Panc1 (cell line): Measurements from ENCODE around the gene CACNA2D3. TPM values are rescaled to one million over a fixed set of nuclear protein-coding genes. Genes with fewer than 3 reads are reported as not detected.

Experiments used
- ATAC-seq: fragments of 200-7000 bp; cut with Tn5 transposase; 2 replicates; pipeline ENCODE4 v1.9.1; 2020; ENCODE audit warnings: mild to moderate bottlenecking, moderate library complexity
- BruUV-seq: library from RNA; stranded (reverse); fragments of 400-500 nt; replicated peaks from 2 replicates; lab custom pipeline; 2021; lab: Mats Ljungman, UMichigan
- CTCF ChIA-PET: fragments of 300-600 bp; sonication (Branson Sonifier 250); formaldehyde crosslinking; loops from one replicate; lab custom pipeline; 2022; ENCODE audit warnings: antibody characterized with exemption; lab: Charles Lee
- POLR2A ChIA-PET: fragments of 300-600 bp; sonication (Branson Sonifier 250); formaldehyde crosslinking; loops from one replicate; lab custom pipeline; 2022; ENCODE audit warnings: antibody characterized with exemption; lab: Charles Lee
- DNase-seq: peaks from one replicate; pipeline ENCODE4 v3.0.0-alpha.2; 2010; ENCODE audit warnings: low read depth, low spot score
- H3K27ac ChIP-seq: 2 replicates; pipeline ENCODE4 v1.5.1; 2011; ENCODE audit warnings: mild to moderate bottlenecking, low read length, inconsistent platforms
- H3K27me3 ChIP-seq: fragments of 200-500 bp; sonication (Bioruptor generic); 2 replicates; pipeline ENCODE4 v1.6.0; 2014; ENCODE audit warnings: low read length, inconsistent platforms; ENCODE audit not compliant: control insufficient read depth, insufficient read depth
- H3K36me3 ChIP-seq: fragments of 200-500 bp; sonication (Bioruptor generic); 2 replicates; pipeline ENCODE4 v1.5.1; 2014; ENCODE audit warnings: inconsistent platforms, mild to moderate bottlenecking, low read length, moderate library complexity; ENCODE audit not compliant: control insufficient read depth, insufficient read depth
- H3K4me1 ChIP-seq: 2 replicates; pipeline ENCODE4 v1.5.1; 2011; ENCODE audit warnings: inconsistent platforms, mild to moderate bottlenecking, low read length, moderate library complexity; ENCODE audit not compliant: control insufficient read depth, insufficient read depth
- H3K4me3 ChIP-seq, 2 experiments: 2 replicates each; pipeline ENCODE4 v1.5.1; 2011 to 2012; ENCODE audit warnings: low read depth in 2 of 2, low read length in 2 of 2, mild to moderate bottlenecking in 2 of 2, inconsistent platforms in 1 of 2, moderate library complexity in 1 of 2
- H3K9me3 ChIP-seq: fragments of 200-500 bp; sonication (Bioruptor generic); 2 replicates; pipeline ENCODE4 v1.5.1; 2014; ENCODE audit warnings: low read depth, mild to moderate bottlenecking, inconsistent platforms, low read length, moderate library complexity; ENCODE audit not compliant: control insufficient read depth, insufficient read depth
- CTCF ChIP-seq: fragments of 450-650 bp; IDR thresholded peaks from 2 replicates; pipeline ENCODE4 v1.5.1; 2017; ENCODE audit warnings: mild to moderate bottlenecking
- POLR2AphosphoS5 ChIP-seq: IDR thresholded peaks from 2 replicates; pipeline ENCODE4 v1.6.1; 2012; ENCODE audit warnings: mild to moderate bottlenecking, low read depth, low read length, moderate library complexity
- SIN3A ChIP-seq: IDR thresholded peaks from 2 replicates; pipeline ENCODE4 v1.6.1; 2012; ENCODE audit warnings: low read depth, mild to moderate bottlenecking, low read length, moderate library complexity, borderline replicate concordance; ENCODE audit not compliant: insufficient read depth
- TCF7L2 ChIP-seq: IDR thresholded peaks from 2 replicates; pipeline ENCODE4 v1.6.1; 2011; ENCODE audit warnings: mild to moderate bottlenecking, low read depth, low read length, inconsistent platforms
- in situ Hi-C: cut with HindIII; loops from 2 replicates; pipeline ENCODE4 v1.10.0; 2016; ENCODE audit warnings: low sequenced_read_pairs, low pct_unique_long_range_greater_than_20kb
- intact Hi-C: fragments of 100-400 bp; cut with micrococcal nuclease; formaldehyde crosslinking; loops from one replicate; pipeline ENCODE4 v1.10.0; 2022; ENCODE audit not compliant: unreplicated experiment
- total RNA-seq: library from RNA; stranded (reverse); gene quantifications from one replicate; pipeline ENCODE4 v1.2.1, GENCODE V29; 2021; ENCODE audit not compliant: unreplicated experiment
- TF ChIP-seq, protein P1 (sequence below), 2 experiments: IDR thresholded peaks; 2 replicates each; pipeline ENCODE4 v1.6.1; 2011 to 2012; ENCODE audit warnings: low read depth in 2 of 2, control low read depth in 1 of 2, low read length in 1 of 2, mild to moderate bottlenecking in 1 of 2, moderate library complexity in 1 of 2; ENCODE audit not compliant: insufficient read depth in 1 of 2

The CACNA2D3 gene
- total RNA-seq, 1 experiment from 2014 or later = 0.41 TPM

- ATAC-seq (no peak), DNase-seq (no peak)
- intact Hi-C loops = loop anchor here (5.0 kb wide), 1 partner anchor 510 kb away; no protein-coding TSS in a partner anchor
- no peak overlapping the region for H3K27ac ChIP-seq
- CTCF ChIA-PET = no interaction called here
- no peaks in the 10 kb centered on the region for H3K36me3 ChIP-seq
- H3K4me1 ChIP-seq = no peaks in the 10 kb centered on the region
- POLR2A ChIA-PET = no interaction called here
- H3K9me3 ChIP-seq = no peaks in the 10 kb centered on the region
- TF ChIP-seq SIN3A (no peak), CTCF (no peak), POLR2AphosphoS5 (no peak), TCF7L2 (no peak)
- TF ChIP-seq, protein P1, sequence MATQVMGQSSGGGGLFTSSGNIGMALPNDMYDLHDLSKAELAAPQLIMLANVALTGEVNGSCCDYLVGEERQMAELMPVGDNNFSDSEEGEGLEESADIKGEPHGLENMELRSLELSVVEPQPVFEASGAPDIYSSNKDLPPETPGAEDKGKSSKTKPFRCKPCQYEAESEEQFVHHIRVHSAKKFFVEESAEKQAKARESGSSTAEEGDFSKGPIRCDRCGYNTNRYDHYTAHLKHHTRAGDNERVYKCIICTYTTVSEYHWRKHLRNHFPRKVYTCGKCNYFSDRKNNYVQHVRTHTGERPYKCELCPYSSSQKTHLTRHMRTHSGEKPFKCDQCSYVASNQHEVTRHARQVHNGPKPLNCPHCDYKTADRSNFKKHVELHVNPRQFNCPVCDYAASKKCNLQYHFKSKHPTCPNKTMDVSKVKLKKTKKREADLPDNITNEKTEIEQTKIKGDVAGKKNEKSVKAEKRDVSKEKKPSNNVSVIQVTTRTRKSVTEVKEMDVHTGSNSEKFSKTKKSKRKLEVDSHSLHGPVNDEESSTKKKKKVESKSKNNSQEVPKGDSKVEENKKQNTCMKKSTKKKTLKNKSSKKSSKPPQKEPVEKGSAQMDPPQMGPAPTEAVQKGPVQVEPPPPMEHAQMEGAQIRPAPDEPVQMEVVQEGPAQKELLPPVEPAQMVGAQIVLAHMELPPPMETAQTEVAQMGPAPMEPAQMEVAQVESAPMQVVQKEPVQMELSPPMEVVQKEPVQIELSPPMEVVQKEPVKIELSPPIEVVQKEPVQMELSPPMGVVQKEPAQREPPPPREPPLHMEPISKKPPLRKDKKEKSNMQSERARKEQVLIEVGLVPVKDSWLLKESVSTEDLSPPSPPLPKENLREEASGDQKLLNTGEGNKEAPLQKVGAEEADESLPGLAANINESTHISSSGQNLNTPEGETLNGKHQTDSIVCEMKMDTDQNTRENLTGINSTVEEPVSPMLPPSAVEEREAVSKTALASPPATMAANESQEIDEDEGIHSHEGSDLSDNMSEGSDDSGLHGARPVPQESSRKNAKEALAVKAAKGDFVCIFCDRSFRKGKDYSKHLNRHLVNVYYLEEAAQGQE (IDR thresholded peaks at IDR 0.05; ENCODE audit: insufficient read depth in 1 of 2, low read depth in 2 of 2, low read length in 1 of 2) = no peak
- no peak overlapping the region for H3K4me3 ChIP-seq
- in situ Hi-C loops = no loop called here
- H3K27me3 ChIP-seq = no peaks in the 10 kb centered on the region
- no TSS peak for BruUV-seq
Measured at GRCh38 chr3:54312156-54312899, 190.0 kb downstream of the CACNA2D3 start.

DNA sequence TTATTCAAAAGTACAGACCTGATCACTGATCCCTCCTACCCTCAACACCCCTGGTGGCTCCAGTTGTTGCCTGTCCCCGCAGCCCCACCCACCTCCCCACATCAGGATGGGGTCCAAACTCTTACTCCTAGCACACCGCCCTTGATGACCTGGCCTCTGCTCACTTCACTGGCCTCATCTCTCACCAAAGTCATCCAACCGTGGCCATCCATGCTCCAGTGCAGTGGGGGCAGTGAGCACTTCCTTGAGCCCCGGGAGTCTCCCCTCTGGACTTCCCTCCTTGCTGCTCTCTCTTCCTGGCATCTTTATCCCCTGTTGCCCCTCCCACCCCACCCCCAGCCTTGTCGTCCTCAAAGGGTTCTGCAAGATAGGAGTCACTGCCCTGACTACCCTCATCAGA, 191.1 kb downstream of the CACNA2D3 start:
- ChIA-PET POLR2A (no interaction called here), CTCF (no interaction called here)
- no peaks in the 10 kb centered on the region for H3K4me1 ChIP-seq
- TF ChIP-seq SIN3A (no peak), POLR2AphosphoS5 (no peak), CTCF (no peak), TCF7L2 (no peak)
- TF ChIP-seq, protein P1 (IDR thresholded peaks at IDR 0.05; ENCODE audit: insufficient read depth in 1 of 2, low read depth in 2 of 2, low read length in 1 of 2) = no peak
- H3K27ac ChIP-seq = no peak overlapping the region
- no peak overlapping the region for H3K4me3 ChIP-seq
- DNase-seq (no peak), ATAC-seq (no peak)
- intact Hi-C loops = loop anchor here (5.0 kb wide), 1 partner anchor 509 kb away; no protein-coding TSS in a partner anchor
- BruUV-seq = no TSS peak
- H3K36me3 ChIP-seq = no peaks in the 10 kb centered on the region
- in situ Hi-C loops = no loop called here
- H3K27me3 ChIP-seq = no peaks in the 10 kb centered on the region
- H3K9me3 ChIP-seq = no peaks in the 10 kb centered on the region
